H1 (cell line): ENCODE results near the gene FRMPD1. TPM values are rescaled to one million over a fixed set of nuclear protein-coding genes. Genes with fewer than 3 reads are reported as not detected.

Source experiments
- CTCF ChIA-PET: fragments of 300-600 bp; sonication (Branson Sonifier 250); formaldehyde crosslinking; loops from one replicate; lab custom pipeline; 2021; ENCODE audit not compliant: partially characterized antibody; lab: Charles Lee
- POLR2A ChIA-PET: fragments of 300-600 bp; sonication (Branson Sonifier 250); formaldehyde crosslinking; loops from one replicate; lab custom pipeline; 2021; ENCODE audit warnings: inconsistent platforms; ENCODE audit not compliant: partially characterized antibody; lab: Charles Lee
- DNase-seq, 2 experiments: peaks; one replicate each; pipeline versions ENCODE4 v3.0.0 to v3.0.0-alpha.2; 2010 to 2022; ENCODE audit warnings: low spot score in 2 of 2, low read depth in 1 of 2, mixed read lengths in 1 of 2
- FAIRE-seq: peaks from 2 replicates; lab custom pipeline; 2011; peaks lifted over from hg19 to GRCh38; lab: Jason Lieb, UNC
- H2AFZ ChIP-seq: 2 replicates; pipeline ENCODE4 v1.8.1; 2012; ENCODE audit warnings: low read length, inconsistent platforms
- H2AK5ac ChIP-seq: 2 replicates; pipeline ENCODE4 v1.6.1; 2013; ENCODE audit warnings: low read depth, low read length
- H2BK120ac ChIP-seq: replicated peaks from 2 replicates; pipeline ENCODE3; 2013; ENCODE audit warnings: low read depth, low read length, inconsistent platforms
- H2BK12ac ChIP-seq: 2 replicates; pipeline ENCODE4 v1.6.1; 2013; ENCODE audit warnings: low read depth, low read length
- H2BK15ac ChIP-seq: 2 replicates; pipeline ENCODE4 v1.6.1; 2013; ENCODE audit warnings: low read length
- H2BK20ac ChIP-seq: 2 replicates; pipeline ENCODE4 v1.6.1; 2013; ENCODE audit warnings: low read length
- H2BK5ac ChIP-seq: 2 replicates; pipeline ENCODE4 v1.6.1; 2013; ENCODE audit warnings: low read depth, low read length
- H3K14ac ChIP-seq: 2 replicates; pipeline ENCODE4 v1.6.1; 2013; ENCODE audit warnings: inconsistent platforms; ENCODE audit not compliant: insufficient read length
- H3K18ac ChIP-seq: 2 replicates; pipeline ENCODE4 v1.6.1; 2013; ENCODE audit warnings: low read length; ENCODE audit errors: extremely low read depth
- H3K23ac ChIP-seq: 2 replicates; pipeline ENCODE4 v1.6.1; 2013; ENCODE audit warnings: inconsistent platforms; ENCODE audit not compliant: insufficient read length
- H3K23me2 ChIP-seq: 2 replicates; pipeline ENCODE4 v1.6.1; 2013; ENCODE audit warnings: low read depth, low read length
- H3K27ac ChIP-seq: 2 replicates; pipeline ENCODE4 v1.6.1; 2011; ENCODE audit warnings: low read depth, low read length, inconsistent platforms
- H3K27me3 ChIP-seq, 4 experiments: replicated peaks in 1 of 4; 1 replicate in 1 of 4; 2 replicates in 3 of 4; pipeline versions ENCODE4 v1.6.1 to v1.8.1; 2011 to 2013; ENCODE audit warnings: low read length in 3 of 4, mild to moderate bottlenecking in 3 of 4, inconsistent platforms in 2 of 4, mixed read lengths in 2 of 4, moderate library complexity in 1 of 4; ENCODE audit not compliant: control insufficient read depth in 3 of 4, insufficient read depth in 3 of 4; ENCODE audit errors: extremely low read depth in 1 of 4
- H3K36me3 ChIP-seq, 4 experiments: 2 replicates each; pipeline versions ENCODE4 v1.6.1 to v1.8.1; 2011 to 2013; ENCODE audit warnings: mild to moderate bottlenecking in 4 of 4, low read length in 3 of 4, moderate library complexity in 2 of 4, control low read depth in 1 of 4, inconsistent platforms in 1 of 4; ENCODE audit not compliant: insufficient read depth in 4 of 4, control insufficient read depth in 2 of 4
- H3K4ac ChIP-seq: replicated peaks from 2 replicates; pipeline ENCODE3; 2013; ENCODE audit warnings: low read length, low read depth, mixed read lengths, inconsistent platforms; ENCODE audit not compliant: insufficient read length
- H3K4me1 ChIP-seq, 4 experiments: replicated peaks in 1 of 4; 1 replicate in 1 of 4; 2 replicates in 3 of 4; pipeline versions ENCODE4 v1.6.1 to v1.8.1; 2011 to 2013; ENCODE audit warnings: low read length in 3 of 4, inconsistent platforms in 2 of 4, mixed read lengths in 1 of 4; ENCODE audit not compliant: insufficient read depth in 4 of 4, control insufficient read depth in 3 of 4
- H3K4me2 ChIP-seq, 2 experiments: 2 replicates each; pipeline versions ENCODE4 v1.6.1 to v1.8.1; 2011 to 2013; ENCODE audit warnings: low read depth in 2 of 2, low read length in 2 of 2, control low read depth in 1 of 2, inconsistent platforms in 1 of 2, mild to moderate bottlenecking in 1 of 2; ENCODE audit not compliant: insufficient read depth in 1 of 2
- H3K4me3 ChIP-seq, 4 experiments: fragments of 200-600, 300-600 bp in 1 of 4; sonication (generic), shearing (Covaris generic), sonication (Bioruptor Twin) in 1 of 4; 2 replicates each; pipeline versions ENCODE4 v1.5.1 to v1.8.1; 2011 to 2016; ENCODE audit warnings: low read length in 4 of 4, low read depth in 3 of 4, control low read depth in 2 of 4, inconsistent platforms in 2 of 4, mild to moderate bottlenecking in 2 of 4, mixed read lengths in 1 of 4, moderate library complexity in 1 of 4; ENCODE audit not compliant: insufficient read depth in 2 of 4; ENCODE audit errors: extremely low read depth in 1 of 4
- H3K56ac ChIP-seq: replicated peaks from 2 replicates; pipeline ENCODE3; 2013; ENCODE audit warnings: low read depth, mild to moderate bottlenecking, mixed read lengths, low read length, inconsistent platforms; ENCODE audit not compliant: insufficient read length
- H3K79me1 ChIP-seq: 2 replicates; pipeline ENCODE4 v1.6.1; 2013; ENCODE audit warnings: low read depth, low read length, control low read depth
- H3K79me2 ChIP-seq, 2 experiments: 2 replicates each; pipeline versions ENCODE4 v1.6.1 to v1.8.1; 2012 to 2013; ENCODE audit warnings: low read length in 2 of 2, mild to moderate bottlenecking in 2 of 2, inconsistent platforms in 1 of 2; ENCODE audit not compliant: insufficient read depth in 2 of 2, control insufficient read depth in 1 of 2
- H3K9ac ChIP-seq, 4 experiments: replicated peaks in 1 of 4; 1 replicate in 1 of 4; 2 replicates in 3 of 4; pipeline versions ENCODE4 v1.6.1 to v1.8.1; 2011 to 2013; ENCODE audit warnings: low read depth in 3 of 4, low read length in 3 of 4, control low read depth in 2 of 4, mild to moderate bottlenecking in 2 of 4, moderate library complexity in 2 of 4, inconsistent platforms in 1 of 4; ENCODE audit errors: extremely low read depth in 1 of 4
- H3K9me3 ChIP-seq, 2 experiments: 2 replicates each; pipeline versions ENCODE4 v1.6.1 to v1.8.1; 2012 to 2013; ENCODE audit warnings: mild to moderate bottlenecking in 2 of 2, moderate library complexity in 2 of 2, control low read depth in 1 of 2, inconsistent platforms in 1 of 2, low read depth in 1 of 2, low read length in 1 of 2, mixed read lengths in 1 of 2; ENCODE audit not compliant: insufficient read depth in 2 of 2
- H4K20me1 ChIP-seq, 2 experiments: replicated peaks in 1 of 2; 2 replicates each; pipeline versions ENCODE3 to v1.8.1; 2011 to 2013; ENCODE audit warnings: inconsistent platforms in 2 of 2, low read length in 2 of 2, mild to moderate bottlenecking in 1 of 2; ENCODE audit not compliant: insufficient read depth in 2 of 2, control insufficient read depth in 1 of 2
- H4K5ac ChIP-seq: 2 replicates; pipeline ENCODE4 v1.6.1; 2013; ENCODE audit warnings: low read length, low read depth, mixed read lengths, inconsistent platforms; ENCODE audit not compliant: insufficient read length
- H4K8ac ChIP-seq: 2 replicates; pipeline ENCODE4 v1.8.0; 2013; ENCODE audit warnings: mild to moderate bottlenecking, moderate library complexity, low read length, inconsistent platforms; ENCODE audit not compliant: insufficient read depth; ENCODE audit errors: extremely low read depth
- H4K91ac ChIP-seq: replicated peaks from 2 replicates; pipeline ENCODE3; 2013; ENCODE audit warnings: low read length, mixed read lengths, inconsistent platforms; ENCODE audit not compliant: insufficient read length
- CBX8 ChIP-seq: fragments of 300-800, 300-1000 bp; sonication (generic); IDR thresholded peaks from 2 replicates; pipeline ENCODE4 v1.7.1; 2016; ENCODE audit warnings: low read depth, low read length, borderline replicate concordance
- CREB1 ChIP-seq: IDR thresholded peaks from 2 replicates; pipeline ENCODE4 v1.6.1; 2012; ENCODE audit warnings: inconsistent platforms
- E2F6 ChIP-seq: IDR thresholded peaks from 2 replicates; pipeline ENCODE4 v1.6.1; 2012; ENCODE audit warnings: inconsistent platforms
- EGR1 ChIP-seq: IDR thresholded peaks from 2 replicates; pipeline ENCODE4 v1.6.1; 2011; ENCODE audit warnings: low read depth, low read length, borderline replicate concordance
- JUND ChIP-seq: IDR thresholded peaks from 2 replicates; pipeline ENCODE4 v1.6.1; 2011; ENCODE audit warnings: mild to moderate bottlenecking, improper control_type of control experiment, low read length
- NANOG ChIP-seq: IDR thresholded peaks from 2 replicates; pipeline ENCODE4 v1.6.1; 2011; ENCODE audit warnings: low read length, low read depth, mild to moderate bottlenecking, inconsistent platforms; ENCODE audit not compliant: insufficient read depth, poor library complexity, severe bottlenecking
- RAD21 ChIP-seq, 2 experiments: IDR thresholded peaks in 1 of 2; conservative IDR thresholded peaks in 1 of 2; 2 replicates each; pipeline ENCODE4 v1.6.1; 2011; ENCODE audit warnings: low read depth in 2 of 2, low read length in 2 of 2, improper control_type of control experiment in 1 of 2, inconsistent platforms in 1 of 2, mild to moderate bottlenecking in 1 of 2, moderate library complexity in 1 of 2
- RFX5 ChIP-seq: IDR thresholded peaks from 2 replicates; pipeline ENCODE4 v1.6.1; 2011; ENCODE audit warnings: low read depth, low read length, improper control_type of control experiment, borderline replicate concordance
- RNF2 ChIP-seq: fragments of 200-900, 300-1000 bp; sonication (generic); IDR thresholded peaks from 2 replicates; pipeline ENCODE4 v1.7.1; 2016; ENCODE audit warnings: borderline replicate concordance, low read depth, mild to moderate bottlenecking, antibody characterized with exemption, low read length; ENCODE audit not compliant: poor library complexity, severe bottlenecking; ENCODE audit errors: missing control alignments
- SP2 ChIP-seq: IDR thresholded peaks from 2 replicates; pipeline ENCODE4 v1.6.1; 2012; ENCODE audit warnings: mild to moderate bottlenecking, low read length, inconsistent platforms
- USF2 ChIP-seq: IDR thresholded peaks from 2 replicates; pipeline ENCODE4 v1.6.1; 2011; ENCODE audit warnings: low read length, improper control_type of control experiment
- ZNF274 ChIP-seq: IDR thresholded peaks from 2 replicates; pipeline ENCODE4 v1.7.0; 2012; ENCODE audit warnings: low read length, borderline replicate concordance; ENCODE audit errors: extremely low read depth
- WGBS, 2 experiments: shearing (Covaris generic) in 1 of 2; methylation state at CpG; one replicate each; pipeline versions ENCODE4 v1.1.6 to v1.1.7; 2013 to 2015; ENCODE audit warnings: low lambda C conversion rate in 2 of 2, mixed read lengths in 2 of 2, inconsistent platforms in 1 of 2, low coverage in 1 of 2, missing lambda C conversion rate in 1 of 2; ENCODE audit not compliant: insufficient replicate concordance in 2 of 2, insufficient coverage in 1 of 2, insufficient read length in 1 of 2; ENCODE audit errors: extremely low coverage in 1 of 2, missing lambda C conversion rate in 1 of 2; 5-methylcytosine and 5-hydroxymethylcytosine counted together
- polyA plus RNA-seq, 7 experiments: library from polyadenylated mRNA; depleted of rRNA in 3 of 7; stranded (reverse) in 5 of 7; unstranded in 2 of 7; fragments of >200 nt in 5 of 7; fragments of 200-250 nt in 2 of 7; gene quantifications; 1 replicate in 5 of 7; 2 replicates in 1 of 7; 4 replicates in 1 of 7; pipeline versions ENCODE4 v1.2.1 to v1.2.3, GENCODE V29; 2011 to 2013; ENCODE audit warnings: missing spikeins in 2 of 7, mixed read lengths in 2 of 7
- total RNA-seq: library from RNA; stranded (reverse); fragmentation: NEBNext Ultra II Directional; extraction: Animal tissue kit (Norgen Biotek cat#: 25700); gene quantifications from 2 replicates; pipeline ENCODE4 v1.2.1, GENCODE V29; 2021

Gene FRMPD1
- total and polyA plus RNA-seq, 2 of the 8 experiments (the other 6 are each of a cell fraction or from before 2014, with no cell fraction given): 0.27 to 0.32 TPM

DNA sequence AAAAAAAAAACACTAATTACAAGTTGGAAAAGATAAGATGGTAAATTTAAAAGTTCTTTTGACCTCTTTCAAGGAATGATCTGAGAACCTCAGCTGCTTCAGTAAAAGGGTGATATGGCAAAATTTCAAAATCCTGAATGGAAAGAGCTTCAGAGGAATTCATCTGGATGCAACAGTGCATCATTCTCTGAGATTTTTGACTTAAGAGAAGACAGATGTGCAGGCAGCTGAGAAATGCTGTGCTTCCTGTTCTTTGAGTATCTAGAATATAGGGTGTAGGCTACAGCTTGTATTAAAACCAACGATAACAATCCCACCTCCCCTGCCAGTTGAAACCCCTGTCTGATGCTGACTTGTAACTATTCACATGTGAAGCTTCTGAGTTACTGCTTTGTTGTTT lies 6.2 kb downstream of the FRMPD1 start:
- no peak overlapping the region for H3K4me3 ChIP-seq
- no peak overlapping the region for H3K14ac ChIP-seq
- no peak overlapping the region for H2AFZ ChIP-seq
- no peak overlapping the region for H2AK5ac ChIP-seq
- POLR2A ChIA-PET: interaction anchor here (0.8 kb wide), 1 partner anchor 13 kb away, joined by 3 read pairs; no protein-coding TSS in a partner anchor
- H4K91ac ChIP-seq: no peak overlapping the region
- no peak overlapping the region for H2BK12ac ChIP-seq
- no peak overlapping the region for H2BK15ac ChIP-seq
- no peaks in the 10 kb centered on the region for H3K9me3 ChIP-seq
- peaks cover 0 to 1% of the 10 kb centered on the region in 2 experiments for H4K20me1 ChIP-seq
- peaks cover 9 to 16% (median 13%) of the 10 kb centered on the region in 4 experiments for H3K27me3 ChIP-seq
- H3K4me2 ChIP-seq: no peak overlapping the region
- no peak overlapping the region for H3K27ac ChIP-seq
- no peaks in the 10 kb centered on the region for H3K79me1 ChIP-seq
- H2BK20ac ChIP-seq: no peak overlapping the region
- H4K8ac ChIP-seq: no peak overlapping the region
- H3K56ac ChIP-seq: no peak overlapping the region
- H3K9ac ChIP-seq: no peak overlapping the region
- H3K18ac ChIP-seq: no peak overlapping the region
- H3K79me2 ChIP-seq: no peaks in the 10 kb centered on the region
- H2BK5ac ChIP-seq: no peak overlapping the region
- no peak for DNase-seq
- no peaks in the 10 kb centered on the region for H3K23me2 ChIP-seq
- FAIRE-seq: no peak
- no peaks in the 10 kb centered on the region for H3K36me3 ChIP-seq
- WGBS, 2 experiments: 89% methylated on average over 1 of the region's 1 CpG; no CpG with 5 or more reads in 1 of the 2 experiments
- H4K5ac ChIP-seq: no peak overlapping the region
- no peaks in the 10 kb centered on the region for H3K4me1 ChIP-seq
- H3K23ac ChIP-seq: no peak overlapping the region
- H2BK120ac ChIP-seq: no peak overlapping the region
- CTCF ChIA-PET: interaction anchor here (1.1 kb wide), 1 partner anchor 12 kb away, joined by 4 read pairs; no protein-coding TSS in a partner anchor
- no peak overlapping the region for H3K4ac ChIP-seq
- no peak for TF ChIP-seq CREB1
- TF ChIP-seq ZNF274: no peak
- no peak for TF ChIP-seq USF2
- TF ChIP-seq CBX8: no peak
- no peak for TF ChIP-seq E2F6
- no peak for TF ChIP-seq SP2
- TF ChIP-seq JUND: no peak
- TF ChIP-seq RAD21 (IDR thresholded peaks at IDR 0.05 in 1 of 2, conservative IDR thresholded peaks at IDR 0.05 in 1 of 2; ENCODE audit: low read depth in 2 of 2, low read length in 2 of 2): no peak
- no peak for TF ChIP-seq NANOG
- TF ChIP-seq RNF2: no peak
- TF ChIP-seq EGR1: no peak
- no peak for TF ChIP-seq RFX5
